ENCODE data around the gene KIF26A. TPM values are rescaled to one million over a fixed set of nuclear protein-coding genes. Genes with fewer than 3 reads are reported as not detected.

Gene KIF26A
- total and polyA plus RNA-seq, 2 donors from 2014 or later, result 2.3 to 12.3 TPM

DNA sequence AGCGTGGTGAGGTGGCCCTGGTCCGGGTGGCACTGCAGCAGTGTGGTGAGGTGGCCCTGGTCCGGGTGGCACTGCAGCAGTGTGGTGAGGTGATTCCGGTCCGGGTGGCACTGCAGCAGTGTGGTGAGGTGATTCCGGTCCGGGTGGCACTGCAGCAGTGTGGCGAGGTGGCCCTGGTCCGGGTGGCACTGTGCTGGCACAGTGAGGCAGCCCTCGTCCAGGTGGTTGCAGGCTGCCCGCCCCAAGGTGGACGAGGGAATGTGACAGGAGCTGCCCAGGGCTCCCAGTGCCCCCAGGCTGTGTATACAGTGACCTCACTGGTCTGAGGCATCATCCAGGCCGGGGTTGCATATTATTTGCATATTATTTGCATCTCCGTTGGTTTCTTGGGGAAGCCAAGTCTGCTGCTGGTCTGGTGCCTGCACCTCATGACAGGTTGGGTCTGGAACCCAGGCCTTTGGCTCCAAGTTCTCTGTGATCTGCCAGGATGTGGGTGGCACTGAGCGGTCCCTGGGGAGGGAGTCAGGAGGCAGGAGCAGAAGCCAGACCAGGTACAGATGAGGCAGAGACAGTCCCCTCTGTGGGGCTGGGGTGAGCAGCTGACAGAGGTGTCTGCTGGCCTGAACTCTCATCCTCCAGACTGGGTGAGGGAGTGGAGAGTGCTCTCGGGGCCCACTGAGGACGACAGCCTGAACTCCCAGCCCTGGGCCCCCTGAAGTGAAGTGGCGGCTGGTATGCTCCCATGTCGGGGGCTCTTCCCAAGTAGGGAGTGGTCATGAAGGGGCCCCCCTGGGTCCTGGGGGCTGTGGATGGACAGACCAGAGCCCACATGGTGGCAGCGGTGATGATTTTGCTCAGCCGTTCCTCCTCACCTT lies 79.3 kb downstream of the KIF26A start:
- intact Hi-C loops (cut with DNase I), result no loop called here
- Histone ChIP-seq H3K36me3 (ENCODE audit: control insufficient read depth in 2 of 3, insufficient read depth in 3 of 3, low read length in 3 of 3) (no peaks in the 10 kb centered on the region), H3K4me1 (ENCODE audit: control insufficient read depth in 2 of 3, insufficient read depth in 2 of 3, low read depth in 1 of 3, low read length in 3 of 3) (no peaks in the 10 kb centered on the region), H3K9ac (ENCODE audit: low read length in 3 of 3) (no peak overlapping the region), H3K4me3 (ENCODE audit: low read length in 3 of 3) (no peak overlapping the region), H3K27me3 (ENCODE audit: control insufficient read depth, insufficient read depth, low read length) (peaks cover 2% of the 10 kb centered on the region), H3K9me3 (ENCODE audit: control insufficient read depth in 2 of 3, insufficient read depth in 1 of 3, low read length in 3 of 3) (no peaks in the 10 kb centered on the region), H3K27ac (ENCODE audit: low read depth in 2 of 2, low read length in 2 of 2) (no peak overlapping the region)
- peak in 1 of 5 donors; percentile 51 for DNase-seq
- FAIRE-seq, result no peak
- TF ChIP-seq, protein P1, sequence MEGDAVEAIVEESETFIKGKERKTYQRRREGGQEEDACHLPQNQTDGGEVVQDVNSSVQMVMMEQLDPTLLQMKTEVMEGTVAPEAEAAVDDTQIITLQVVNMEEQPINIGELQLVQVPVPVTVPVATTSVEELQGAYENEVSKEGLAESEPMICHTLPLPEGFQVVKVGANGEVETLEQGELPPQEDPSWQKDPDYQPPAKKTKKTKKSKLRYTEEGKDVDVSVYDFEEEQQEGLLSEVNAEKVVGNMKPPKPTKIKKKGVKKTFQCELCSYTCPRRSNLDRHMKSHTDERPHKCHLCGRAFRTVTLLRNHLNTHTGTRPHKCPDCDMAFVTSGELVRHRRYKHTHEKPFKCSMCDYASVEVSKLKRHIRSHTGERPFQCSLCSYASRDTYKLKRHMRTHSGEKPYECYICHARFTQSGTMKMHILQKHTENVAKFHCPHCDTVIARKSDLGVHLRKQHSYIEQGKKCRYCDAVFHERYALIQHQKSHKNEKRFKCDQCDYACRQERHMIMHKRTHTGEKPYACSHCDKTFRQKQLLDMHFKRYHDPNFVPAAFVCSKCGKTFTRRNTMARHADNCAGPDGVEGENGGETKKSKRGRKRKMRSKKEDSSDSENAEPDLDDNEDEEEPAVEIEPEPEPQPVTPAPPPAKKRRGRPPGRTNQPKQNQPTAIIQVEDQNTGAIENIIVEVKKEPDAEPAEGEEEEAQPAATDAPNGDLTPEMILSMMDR (IDR thresholded peaks at IDR 0.05; ENCODE audit: borderline replicate concordance, extremely low read depth, insufficient read depth), result no peak

DNA sequence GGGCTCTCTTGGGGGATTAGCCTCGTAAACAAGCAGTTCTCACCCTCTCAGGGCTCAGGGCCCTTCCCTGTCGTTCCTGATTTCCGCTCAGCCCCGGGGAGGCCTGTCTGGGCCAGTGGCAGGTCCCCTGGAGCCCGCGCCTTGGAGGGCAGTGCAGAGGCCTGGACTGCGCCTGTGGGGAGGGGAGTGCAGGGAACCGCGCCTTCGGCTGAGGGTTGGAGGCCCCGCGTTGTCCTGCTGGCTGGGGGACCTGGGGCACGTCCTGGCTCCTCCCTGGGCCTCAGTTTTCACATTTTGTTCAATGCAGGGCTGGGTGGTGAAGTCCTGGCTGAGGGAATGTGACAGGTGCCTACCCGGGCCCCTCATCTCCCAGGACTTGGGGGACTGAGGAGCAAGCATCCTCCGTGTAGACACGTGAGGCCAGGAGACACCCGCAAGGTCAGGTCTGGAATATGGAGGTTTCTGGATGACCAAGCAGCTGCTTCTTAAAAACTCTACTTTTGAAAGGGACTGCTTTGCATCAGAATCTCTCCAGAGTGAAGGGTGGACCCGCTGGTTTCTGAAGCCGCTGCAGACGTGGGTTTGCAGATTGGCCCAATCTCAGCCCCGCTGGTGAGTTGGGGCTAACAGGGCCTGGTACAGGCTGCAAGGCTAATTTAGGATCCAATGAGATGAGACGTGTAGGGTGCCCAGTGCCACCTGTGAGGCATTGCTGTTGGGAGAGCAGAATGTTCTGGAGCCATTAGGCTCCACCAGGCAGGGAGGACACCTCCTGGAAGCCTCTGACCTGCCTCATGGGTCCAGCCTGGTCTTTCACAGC lies 80.2 kb downstream of the KIF26A start:
- intact Hi-C loops (cut with DNase I), result no loop called here
- H3K27ac ChIP-seq (ENCODE audit: low read depth in 2 of 2, low read length in 2 of 2), result no peak overlapping the region
- H3K9me3 ChIP-seq (ENCODE audit: control insufficient read depth in 2 of 3, insufficient read depth in 1 of 3, low read length in 3 of 3), result no peaks in the 10 kb centered on the region
- H3K27me3 ChIP-seq (ENCODE audit: control insufficient read depth, insufficient read depth, low read length), result peaks cover 2% of the 10 kb centered on the region
- DNase-seq (peak in 1 of 5 donors; percentile 66), FAIRE-seq (no peak)
- no peaks in the 10 kb centered on the region for H3K36me3 ChIP-seq (ENCODE audit: control insufficient read depth in 2 of 3, insufficient read depth in 3 of 3, low read length in 3 of 3)
- TF ChIP-seq, protein P1 (IDR thresholded peaks at IDR 0.05; ENCODE audit: borderline replicate concordance, extremely low read depth, insufficient read depth), result no peak
- H3K4me1 ChIP-seq (ENCODE audit: control insufficient read depth in 2 of 3, insufficient read depth in 2 of 3, low read depth in 1 of 3, low read length in 3 of 3), result no peaks in the 10 kb centered on the region
- H3K9ac ChIP-seq (ENCODE audit: low read length in 3 of 3), result no peak overlapping the region
- H3K4me3 ChIP-seq (ENCODE audit: low read length in 3 of 3), result no peak overlapping the region

DNA sequence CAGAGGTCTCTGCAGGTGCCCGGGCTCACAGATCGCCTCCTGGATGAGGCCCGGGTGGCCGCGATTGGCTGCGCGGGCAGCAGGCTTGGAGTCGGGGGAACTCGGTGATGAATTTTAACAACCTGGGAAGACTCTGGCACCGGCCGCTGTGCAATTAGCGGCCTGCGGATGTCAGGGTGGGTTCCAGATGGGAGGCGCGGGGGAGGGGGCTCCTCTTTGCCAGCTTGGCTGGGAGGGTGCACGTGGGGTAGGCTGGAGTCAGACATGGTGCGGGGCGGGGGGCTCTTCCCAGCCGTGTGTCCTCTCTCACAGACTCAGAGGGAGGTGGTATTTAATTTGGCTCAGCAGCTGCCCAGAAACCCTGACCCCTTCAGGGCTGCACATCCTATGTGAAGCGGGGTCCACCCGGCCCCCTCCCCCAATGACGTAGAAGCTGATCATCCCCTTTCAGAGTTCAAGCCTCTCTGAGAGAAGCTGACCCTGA lies 81.4 kb downstream of the KIF26A start:
- no peak overlapping the region for H3K9ac ChIP-seq (ENCODE audit: low read length in 3 of 3)
- H3K4me3 ChIP-seq (ENCODE audit: low read length in 3 of 3), result no peak overlapping the region
- TF ChIP-seq, protein P1 (IDR thresholded peaks at IDR 0.05; ENCODE audit: borderline replicate concordance, extremely low read depth, insufficient read depth), result no peak
- no peak overlapping the region for H3K27ac ChIP-seq (ENCODE audit: low read depth in 2 of 2, low read length in 2 of 2)
- no peak for FAIRE-seq
- intact Hi-C loops (cut with DNase I), result no loop called here
- no peaks in the 10 kb centered on the region for H3K36me3 ChIP-seq (ENCODE audit: control insufficient read depth in 2 of 3, insufficient read depth in 3 of 3, low read length in 3 of 3)
- H3K27me3 ChIP-seq (ENCODE audit: control insufficient read depth, insufficient read depth, low read length), result peaks cover 1% of the 10 kb centered on the region
- peak in 2 of 5 donors; percentile 52 to 56 for DNase-seq
- no peaks in the 10 kb centered on the region for H3K4me1 ChIP-seq (ENCODE audit: control insufficient read depth in 2 of 3, insufficient read depth in 2 of 3, low read depth in 1 of 3, low read length in 3 of 3)
- H3K9me3 ChIP-seq (ENCODE audit: control insufficient read depth in 2 of 3, insufficient read depth in 1 of 3, low read length in 3 of 3), result no peaks in the 10 kb centered on the region
